HepG2 (cell line): ENCODE measurements around the gene ARHGAP26. TPM values are rescaled to one million over a fixed set of nuclear protein-coding genes. Genes with fewer than 3 reads are reported as not detected.

ENCODE experiments used
- HNF4G ChIP-seq, 2 experiments: sonication (generic) in 1 of 2; formaldehyde crosslinking in 1 of 2; IDR thresholded peaks; 2 replicates each; pipeline versions ENCODE4 v1.4.0 to v1.6.1; 2011 to 2020; ENCODE audit warnings: borderline replicate concordance in 2 of 2, low read depth in 2 of 2, mild to moderate bottlenecking in 2 of 2, low read length in 1 of 2, missing genetic modification reagents in 1 of 2, moderate library complexity in 1 of 2
- HOXD1 ChIP-seq: sonication (generic); formaldehyde crosslinking; IDR thresholded peaks from 2 replicates; pipeline ENCODE4 v1.5.0; 2020; ENCODE audit warnings: missing genetic modification reagents
- KLF6 ChIP-seq: IDR thresholded peaks from 2 replicates; pipeline ENCODE4 v1.8.0; 2016; ENCODE audit warnings: missing biosample characterization, missing genetic modification reagents
- KLF9 ChIP-seq: IDR thresholded peaks from 2 replicates; pipeline ENCODE4 v1.6.1; 2016; ENCODE audit warnings: low read depth
- MEIS1 ChIP-seq: sonication (generic); formaldehyde crosslinking; IDR thresholded peaks from 2 replicates; pipeline ENCODE4 v1.9.0; 2021; ENCODE audit warnings: mild to moderate bottlenecking, missing genetic modification reagents, moderate library complexity, borderline replicate concordance
- MYPOP ChIP-seq: sonication (generic); formaldehyde crosslinking; IDR thresholded peaks from 2 replicates; pipeline ENCODE4 v1.8.1; 2023; ENCODE audit warnings: mild to moderate bottlenecking, moderate library complexity, missing genetic modification reagents
- RXRA ChIP-seq: sonication (generic); formaldehyde crosslinking; IDR thresholded peaks from 2 replicates; pipeline ENCODE4 v1.5.1; 2020; ENCODE audit warnings: missing genetic modification reagents
- SKIL ChIP-seq: sonication (generic); formaldehyde crosslinking; IDR thresholded peaks from 2 replicates; pipeline ENCODE4 v1.8.0; 2022; ENCODE audit warnings: missing genetic modification reagents, mild to moderate bottlenecking, moderate library complexity, borderline replicate concordance
- SOX6 ChIP-seq, 2 experiments: fragments of 450-650 bp in 1 of 2; sonication (generic) in 1 of 2; formaldehyde crosslinking in 1 of 2; IDR thresholded peaks; 2 replicates each; pipeline versions ENCODE4 v1.4.0 to v1.6.1; 2017 to 2020; ENCODE audit warnings: antibody characterized with exemption in 1 of 2, mild to moderate bottlenecking in 1 of 2, missing genetic modification reagents in 1 of 2
- TBX2 ChIP-seq: sonication (generic); formaldehyde crosslinking; IDR thresholded peaks from 2 replicates; pipeline ENCODE4 v1.5.0; 2020; ENCODE audit warnings: missing genetic modification reagents, mild to moderate bottlenecking, borderline replicate concordance
- ZBTB7B ChIP-seq: sonication (generic); formaldehyde crosslinking; IDR thresholded peaks from 2 replicates; pipeline ENCODE4 v1.4.0; 2020; ENCODE audit warnings: missing genetic modification reagents
- ZNF224 ChIP-seq: sonication (generic); formaldehyde crosslinking; IDR thresholded peaks from 2 replicates; pipeline ENCODE4 v1.5.0; 2020; ENCODE audit warnings: mild to moderate bottlenecking, missing genetic modification reagents
- ZNF232 ChIP-seq: sonication (generic); formaldehyde crosslinking; IDR thresholded peaks from 2 replicates; pipeline ENCODE4 v1.4.0; 2020; ENCODE audit warnings: missing genetic modification reagents, borderline replicate concordance
- ZNF772 ChIP-seq: sonication (generic); formaldehyde crosslinking; IDR thresholded peaks from 2 replicates; pipeline ENCODE4 v1.5.0; 2020; ENCODE audit warnings: mild to moderate bottlenecking, missing genetic modification reagents
- polyA plus RNA-seq, 8 experiments: library from polyadenylated mRNA; depleted of rRNA in 3 of 8; stranded (reverse) in 7 of 8; unstranded in 1 of 8; fragments of >200 nt; fragmentation: Illumina TruSeq in 4 of 8; extraction: Trizol in 4 of 8; gene quantifications; 2 replicates each; pipeline versions ENCODE4 v1.2.1 to v1.2.3, GENCODE V29; 2011 to 2016; ENCODE audit warnings: low read depth in 4 of 8, missing spikeins in 1 of 8, mixed read lengths in 1 of 8; ENCODE audit not compliant: insufficient read depth in 1 of 8
- total RNA-seq, 5 experiments: library from RNA; depleted of rRNA; stranded (reverse); fragments of >200 nt; fragmentation: Illumina TruSeq; extraction: Trizol; gene quantifications; 2 replicates each; pipeline ENCODE4 v1.2.3, GENCODE V29; 2016; ENCODE audit warnings: low read depth in 1 of 5
- TF ChIP-seq, protein P1 (sequence below), 2 experiments: sonication (generic) in 1 of 2; formaldehyde crosslinking in 1 of 2; IDR thresholded peaks; 2 replicates each; pipeline versions ENCODE4 v1.4.0 to v1.6.1; 2016 to 2020; ENCODE audit warnings: borderline replicate concordance in 1 of 2, low read depth in 1 of 2, mild to moderate bottlenecking in 1 of 2, missing genetic modification reagents in 1 of 2
- TF ChIP-seq, protein P2 (sequence below): sonication (generic); formaldehyde crosslinking; IDR thresholded peaks from 2 replicates; pipeline ENCODE4 v1.5.1; 2020; ENCODE audit warnings: missing genetic modification reagents, mild to moderate bottlenecking, borderline replicate concordance

ARHGAP26 gene
- total and polyA plus RNA-seq, 2 of the 13 experiments (the other 11 are each of a cell fraction or from before 2014, with no cell fraction given) = 9.6 to 18.2 TPM

DNA sequence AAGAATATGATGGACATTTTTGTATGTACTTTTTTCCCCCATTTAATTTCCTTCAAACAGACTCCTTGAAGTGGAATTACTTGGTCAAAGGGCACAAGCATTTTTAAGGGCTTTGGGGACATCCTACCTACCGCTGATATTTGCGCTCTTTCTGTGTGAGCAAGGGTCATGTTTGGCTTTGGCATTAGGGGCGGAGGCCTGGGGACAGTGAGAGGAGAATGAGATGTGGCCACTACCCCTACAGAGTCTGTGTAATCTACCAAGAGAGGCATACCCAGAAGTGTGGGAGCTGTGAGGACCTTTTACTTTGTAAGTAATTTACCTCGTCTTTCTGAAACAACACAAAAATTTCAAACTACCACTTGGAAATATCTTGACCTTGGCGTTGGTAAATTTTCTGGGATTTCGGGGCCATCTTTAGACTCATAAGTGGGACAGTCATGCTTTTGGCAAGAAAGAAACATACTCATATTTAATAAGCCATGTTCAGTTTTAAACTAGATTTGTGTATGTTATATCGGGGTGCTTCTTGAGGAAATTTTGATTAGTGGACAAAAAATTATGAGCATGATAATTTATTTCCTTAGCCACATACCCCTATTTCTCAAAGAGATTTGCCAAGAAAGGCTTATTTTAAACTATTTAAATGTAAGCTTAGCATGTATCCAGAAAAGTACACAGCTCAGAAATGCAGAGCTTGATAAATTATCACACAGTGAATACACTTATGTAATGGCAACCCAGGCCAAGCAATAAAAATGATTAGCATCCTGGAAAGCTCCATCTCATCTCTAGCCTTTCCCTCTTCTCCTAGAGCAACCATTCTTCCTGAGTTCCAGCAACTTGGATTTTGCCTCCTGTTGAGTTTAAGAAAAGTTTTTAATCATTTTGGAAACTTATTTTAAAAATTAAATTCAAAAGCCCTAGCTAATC is 63.6 kb downstream of the ARHGAP26 start (continued):
- TF ChIP-seq, protein P1, sequence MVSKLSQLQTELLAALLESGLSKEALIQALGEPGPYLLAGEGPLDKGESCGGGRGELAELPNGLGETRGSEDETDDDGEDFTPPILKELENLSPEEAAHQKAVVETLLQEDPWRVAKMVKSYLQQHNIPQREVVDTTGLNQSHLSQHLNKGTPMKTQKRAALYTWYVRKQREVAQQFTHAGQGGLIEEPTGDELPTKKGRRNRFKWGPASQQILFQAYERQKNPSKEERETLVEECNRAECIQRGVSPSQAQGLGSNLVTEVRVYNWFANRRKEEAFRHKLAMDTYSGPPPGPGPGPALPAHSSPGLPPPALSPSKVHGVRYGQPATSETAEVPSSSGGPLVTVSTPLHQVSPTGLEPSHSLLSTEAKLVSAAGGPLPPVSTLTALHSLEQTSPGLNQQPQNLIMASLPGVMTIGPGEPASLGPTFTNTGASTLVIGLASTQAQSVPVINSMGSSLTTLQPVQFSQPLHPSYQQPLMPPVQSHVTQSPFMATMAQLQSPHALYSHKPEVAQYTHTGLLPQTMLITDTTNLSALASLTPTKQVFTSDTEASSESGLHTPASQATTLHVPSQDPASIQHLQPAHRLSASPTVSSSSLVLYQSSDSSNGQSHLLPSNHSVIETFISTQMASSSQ (IDR thresholded peaks at IDR 0.05; ENCODE audit: low read depth) = peak; percentile 66; the same call in 1 of the 2 replicates
- TF ChIP-seq, protein P1 (CRISPR knock-in tag; IDR thresholded peaks at IDR 0.05; ENCODE audit: borderline replicate concordance) = peak; percentile 40; the same call in 1 of the 2 replicates
- TF ChIP-seq KLF6 = no peak
- TF ChIP-seq, protein P2, sequence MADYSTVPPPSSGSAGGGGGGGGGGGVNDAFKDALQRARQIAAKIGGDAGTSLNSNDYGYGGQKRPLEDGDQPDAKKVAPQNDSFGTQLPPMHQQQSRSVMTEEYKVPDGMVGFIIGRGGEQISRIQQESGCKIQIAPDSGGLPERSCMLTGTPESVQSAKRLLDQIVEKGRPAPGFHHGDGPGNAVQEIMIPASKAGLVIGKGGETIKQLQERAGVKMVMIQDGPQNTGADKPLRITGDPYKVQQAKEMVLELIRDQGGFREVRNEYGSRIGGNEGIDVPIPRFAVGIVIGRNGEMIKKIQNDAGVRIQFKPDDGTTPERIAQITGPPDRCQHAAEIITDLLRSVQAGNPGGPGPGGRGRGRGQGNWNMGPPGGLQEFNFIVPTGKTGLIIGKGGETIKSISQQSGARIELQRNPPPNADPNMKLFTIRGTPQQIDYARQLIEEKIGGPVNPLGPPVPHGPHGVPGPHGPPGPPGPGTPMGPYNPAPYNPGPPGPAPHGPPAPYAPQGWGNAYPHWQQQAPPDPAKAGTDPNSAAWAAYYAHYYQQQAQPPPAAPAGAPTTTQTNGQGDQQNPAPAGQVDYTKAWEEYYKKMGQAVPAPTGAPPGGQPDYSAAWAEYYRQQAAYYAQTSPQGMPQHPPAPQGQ (CRISPR knock-in tag) = no peak
- TF ChIP-seq HNF4G (IDR thresholded peaks at IDR 0.05; ENCODE audit: borderline replicate concordance, low read depth, low read length) = peak; percentile 97
- peak; percentile 85; the same call in 1 of the 2 replicates for TF ChIP-seq HNF4G (CRISPR knock-in tag; IDR thresholded peaks at IDR 0.05; ENCODE audit: borderline replicate concordance, low read depth)
- TF ChIP-seq ZNF232 (CRISPR knock-in tag) = no peak
- peak; percentile 28; the same call in 1 of the 2 replicates for TF ChIP-seq KLF9 (CRISPR knock-in tag)
- 0 out of 2 replicates have a peak, but pooled peaks have one; percentile 31 for TF ChIP-seq MYPOP (CRISPR knock-in tag)
- no peak for TF ChIP-seq SOX6 (IDR thresholded peaks at IDR 0.05)
- TF ChIP-seq SOX6 (CRISPR knock-in tag; IDR thresholded peaks at IDR 0.05) = peak; percentile 69
- TF ChIP-seq ZNF224 (CRISPR knock-in tag) = no peak
- TF ChIP-seq SKIL (CRISPR knock-in tag) = peak; percentile 55; the same call in 1 of the 2 replicates
- peak; percentile 53 for TF ChIP-seq TBX2 (CRISPR knock-in tag)
- TF ChIP-seq ZNF772 (CRISPR knock-in tag) = no peak
- TF ChIP-seq HOXD1 (CRISPR knock-in tag) = 0 out of 2 replicates have a peak, but pooled peaks have one; percentile 57
- no peak for TF ChIP-seq MEIS1 (CRISPR knock-in tag)
- TF ChIP-seq RXRA (CRISPR knock-in tag) = peak; percentile 92; the same call in 1 of the 2 replicates
- no peak for TF ChIP-seq ZBTB7B (CRISPR knock-in tag)
